ENCODE results near the gene ACP1. TPM values are rescaled to one million over a fixed set of nuclear protein-coding genes. Genes with fewer than 3 reads are reported as not detected.
A peak's percentile ranks its signal among the peaks of the same experiment; 100 is the strongest.

ACP1 gene
- total and polyA plus RNA-seq, 3 experiments from 2014 or later: 152 to 171 (median 160) TPM

- CTCF ChIA-PET: interaction anchor here (0.9 to 2.3 kb wide), 9 partner anchors 9 to 348 kb away, joined by 3 to 7 read pairs (median 4); no protein-coding TSS in a partner anchor
- POLR2A ChIA-PET: no interaction called here
Measured at GRCh38 chr2:289362-290089, 24.8 kb downstream of the ACP1 start.

DNA sequence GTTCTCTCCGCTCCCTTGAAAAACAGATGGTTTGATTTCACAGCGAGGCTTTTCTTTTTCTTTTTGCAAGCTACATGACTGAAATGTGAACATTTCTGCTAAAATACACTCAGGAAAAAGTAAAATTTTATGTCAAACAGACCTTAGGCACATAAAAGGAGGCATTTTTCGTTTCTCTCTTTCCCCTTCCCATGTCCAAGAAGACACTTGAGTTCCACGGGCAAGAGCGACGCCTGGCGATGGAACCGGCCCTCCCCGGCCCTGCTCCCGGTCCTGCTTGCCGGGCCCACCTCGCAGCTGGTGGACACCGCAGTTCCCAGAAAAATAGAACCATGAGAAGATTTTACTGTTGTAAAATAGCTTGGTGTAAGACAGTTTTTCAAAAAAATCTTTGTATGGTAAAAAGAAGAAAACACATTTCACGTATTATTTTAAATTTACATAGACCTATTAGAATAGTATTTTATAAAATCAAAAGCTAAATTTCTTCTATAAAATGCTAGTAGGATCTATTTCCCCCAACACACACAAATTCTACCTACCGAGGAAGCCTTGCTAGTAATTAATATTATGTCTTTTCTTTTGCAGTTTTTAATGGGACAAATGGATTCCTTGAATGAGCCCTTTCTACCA, 25.5 kb downstream of the ACP1 start:
- Histone ChIP-seq H3K36me3 (ENCODE audit: insufficient read depth, low read length) (no peaks in the 10 kb centered on the region), H3K4me1 (ENCODE audit: insufficient read depth, low read length) (peaks cover 14% of the 10 kb centered on the region), H3K4me3 (ENCODE audit: low read length) (peak overlapping the region; percentile 56), H3K9me3 (ENCODE audit: low read length) (no peaks in the 10 kb centered on the region), H3K27ac (ENCODE audit: low read depth, low read length) (no peak overlapping the region), H3K27me3 (ENCODE audit: insufficient read depth, low read length, poor library complexity, severe bottlenecking) (peaks cover 14% of the 10 kb centered on the region)
- peak; percentile 18 to 64 (median 29) for DNase-seq
- Mint-ChIP-seq H3K27me3 (peaks cover 13 to 44% of the 10 kb centered on the region in 2 donors), H3K36me3 (no peaks in the 10 kb centered on the region), H3K4me3 (peak overlapping the region; percentile 23 to 87 (median 69)), H3K4me1 (peaks cover 8 to 16% (median 13%) of the 10 kb centered on the region in 3 donors), H3K9me3 (no peaks in the 10 kb centered on the region), H3K27ac (peak overlapping the region in 1 of 8 donors; percentile 24)
- ChIA-PET POLR2A (no interaction called here), CTCF (interaction anchor here (0.8 to 2.3 kb wide), 11 partner anchors 10 to 347 kb away, joined by 3 to 7 read pairs (median 4); no protein-coding TSS in a partner anchor)

More at GRCh38 chr2:289362-290089, 24.8 kb downstream of the ACP1 start:
- H3K27me3 ChIP-seq (ENCODE audit: insufficient read depth, low read length, poor library complexity, severe bottlenecking): peaks cover 14% of the 10 kb centered on the region
- Mint-ChIP-seq H3K9me3 (no peaks in the 10 kb centered on the region), H3K4me1 (peaks cover 8 to 16% (median 13%) of the 10 kb centered on the region in 3 donors), H3K27ac (peak overlapping the region in 1 of 8 donors; percentile 38), H3K4me3 (peak overlapping the region; percentile 68 to 87 (median 75)), H3K36me3 (no peaks in the 10 kb centered on the region), H3K27me3 (peaks cover 13 to 39% of the 10 kb centered on the region in 2 donors)
- peak in 1 of 5 donors; percentile 17 for DNase-seq
- no peaks in the 10 kb centered on the region for H3K36me3 ChIP-seq (ENCODE audit: insufficient read depth, low read length)
- no peak overlapping the region for H3K27ac ChIP-seq (ENCODE audit: low read depth, low read length)
- H3K9me3 ChIP-seq (ENCODE audit: low read length): no peaks in the 10 kb centered on the region
- peak overlapping the region; percentile 56 for H3K4me3 ChIP-seq (ENCODE audit: low read length)
- H3K4me1 ChIP-seq (ENCODE audit: insufficient read depth, low read length): peaks cover 14% of the 10 kb centered on the region

DNA sequence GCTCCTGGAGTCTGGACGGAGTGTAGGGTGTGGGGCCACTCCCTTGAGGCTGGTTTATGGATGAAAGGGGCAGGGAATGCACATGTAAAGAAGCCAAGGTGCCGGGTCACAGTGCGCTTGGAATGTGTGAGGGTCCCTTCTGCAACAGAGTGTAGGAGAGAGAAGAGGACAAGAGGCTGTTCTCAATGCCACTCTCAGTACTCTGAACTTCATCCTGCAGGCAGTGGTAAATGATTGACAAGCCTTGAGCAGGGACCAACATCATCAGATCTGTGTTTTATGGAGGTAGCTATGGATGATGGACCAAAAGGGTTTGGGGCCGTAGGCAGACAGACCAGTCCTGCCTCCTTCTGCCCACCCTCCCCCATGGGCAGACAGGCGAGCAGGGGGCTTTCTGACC, 30.3 kb downstream of the ACP1 start:
- ChIA-PET CTCF (no interaction called here), POLR2A (no interaction called here)
- no peak overlapping the region for H3K4me3 Mint-ChIP-seq
- Histone ChIP-seq H3K4me3 (ENCODE audit: low read length) (no peak overlapping the region), H3K27me3 (ENCODE audit: insufficient read depth, low read length, poor library complexity, severe bottlenecking) (peaks cover 3% of the 10 kb centered on the region), H3K27ac (ENCODE audit: low read depth, low read length) (no peak overlapping the region), H3K36me3 (ENCODE audit: insufficient read depth, low read length) (no peaks in the 10 kb centered on the region), H3K9me3 (ENCODE audit: low read length) (no peaks in the 10 kb centered on the region), H3K4me1 (ENCODE audit: insufficient read depth, low read length) (peaks cover 2% of the 10 kb centered on the region)
- H3K9me3 Mint-ChIP-seq: peaks cover 0 to 7% (median 2%) of the 10 kb centered on the region in 5 donors
- DNase-seq: no peak
- peaks cover 28 to 64% of the 10 kb centered on the region in 2 donors for H3K27me3 Mint-ChIP-seq
- peaks cover under 1 to 2% (median 1%) of the 10 kb centered on the region in 3 donors for H3K4me1 Mint-ChIP-seq
- peak overlapping the region in 1 of 8 donors; percentile 10 for H3K27ac Mint-ChIP-seq
- H3K36me3 Mint-ChIP-seq: peaks cover 0 to 4% (median 1%) of the 10 kb centered on the region in 3 donors

DNA sequence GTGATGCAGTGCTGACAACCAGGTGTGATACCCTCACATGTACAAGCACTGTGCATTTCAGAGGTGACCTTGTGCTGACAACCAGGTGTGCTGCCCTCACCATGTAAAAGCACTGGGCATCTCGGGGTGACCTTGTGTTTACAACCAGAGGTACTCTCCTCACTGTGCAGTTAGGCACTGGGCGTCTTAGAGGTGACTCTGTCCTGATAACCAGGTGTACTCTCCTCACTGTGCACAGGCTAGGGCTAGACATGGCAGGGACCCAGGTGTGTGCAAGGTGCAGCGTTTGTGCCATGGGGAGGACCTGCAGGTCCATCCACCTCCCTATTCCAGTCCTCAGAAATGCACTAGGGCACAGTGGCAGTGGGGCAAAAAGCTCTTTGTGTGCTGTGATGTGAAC, 31.6 kb downstream of the ACP1 start:
- H3K27ac Mint-ChIP-seq: no peak overlapping the region
- CTCF ChIA-PET: no interaction called here
- POLR2A ChIA-PET: no interaction called here

DNA sequence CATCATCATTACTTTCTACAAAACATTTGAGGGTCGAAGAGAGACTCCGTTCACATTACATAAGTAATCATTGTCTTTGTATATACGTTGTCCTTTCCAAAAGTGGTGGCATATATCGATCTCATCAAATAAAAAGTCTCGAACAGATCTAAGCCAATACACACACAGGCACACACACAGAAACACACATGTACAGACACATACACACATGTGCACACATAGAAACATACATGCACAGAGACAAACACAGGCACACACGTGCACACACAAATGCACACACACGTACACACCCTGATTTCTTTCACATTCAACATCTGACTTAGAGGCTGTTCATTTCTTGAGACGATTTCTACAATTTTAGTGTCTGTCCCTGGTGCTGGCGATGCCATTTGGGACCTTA, 40.6 kb downstream of the ACP1 start:
- H3K36me3 Mint-ChIP-seq: peaks cover 0 to 5% (median 0%) of the 10 kb centered on the region in 3 donors
- peaks cover 0 to 10% (median 3%) of the 10 kb centered on the region in 5 donors for H3K9me3 Mint-ChIP-seq
- H3K27ac Mint-ChIP-seq: no peak overlapping the region

More for the DNA sequence above, 31.6 kb downstream of the ACP1 start:
- Mint-ChIP-seq H3K9me3 (peaks cover 0 to 17% (median 2%) of the 10 kb centered on the region in 5 donors), H3K4me1 (no peaks in the 10 kb centered on the region), H3K36me3 (peaks cover 0 to 9% (median 1%) of the 10 kb centered on the region in 3 donors), H3K27me3 (peaks cover 18 to 59% of the 10 kb centered on the region in 2 donors), H3K4me3 (no peak overlapping the region)
- Histone ChIP-seq H3K4me3 (ENCODE audit: low read length) (no peak overlapping the region), H3K9me3 (ENCODE audit: low read length) (no peaks in the 10 kb centered on the region), H3K27me3 (ENCODE audit: insufficient read depth, low read length, poor library complexity, severe bottlenecking) (no peaks in the 10 kb centered on the region), H3K27ac (ENCODE audit: low read depth, low read length) (no peak overlapping the region), H3K4me1 (ENCODE audit: insufficient read depth, low read length) (no peaks in the 10 kb centered on the region), H3K36me3 (ENCODE audit: insufficient read depth, low read length) (no peaks in the 10 kb centered on the region)
- no peak for DNase-seq

GRCh38 chr2:309148-309953, 44.6 kb downstream of the ACP1 start:
- H3K4me3 ChIP-seq (ENCODE audit: low read length): no peak overlapping the region
- Mint-ChIP-seq H3K27ac (peak overlapping the region in 2 of 8 donors; percentile 1 to 76), H3K4me1 (no peaks in the 10 kb centered on the region), H3K9me3 (no peaks in the 10 kb centered on the region), H3K4me3 (no peak overlapping the region), H3K27me3 (peaks cover 0 to 11% of the 10 kb centered on the region in 2 donors), H3K36me3 (no peaks in the 10 kb centered on the region)
- DNase-seq: no peak
- no peak overlapping the region for H3K27ac ChIP-seq (ENCODE audit: low read depth, low read length)
- H3K27me3 ChIP-seq (ENCODE audit: insufficient read depth, low read length, poor library complexity, severe bottlenecking): no peaks in the 10 kb centered on the region
- no peaks in the 10 kb centered on the region for H3K36me3 ChIP-seq (ENCODE audit: insufficient read depth, low read length)
- H3K9me3 ChIP-seq (ENCODE audit: low read length): no peaks in the 10 kb centered on the region
- POLR2A ChIA-PET: no interaction called here
- H3K4me1 ChIP-seq (ENCODE audit: insufficient read depth, low read length): no peaks in the 10 kb centered on the region
- CTCF ChIA-PET: no interaction called here

More for the DNA sequence above, 40.6 kb downstream of the ACP1 start:
- no peak overlapping the region for H3K27ac ChIP-seq (ENCODE audit: low read depth, low read length)
- Mint-ChIP-seq H3K27me3 (peaks cover 0 to 10% of the 10 kb centered on the region in 2 donors), H3K4me3 (no peak overlapping the region), H3K4me1 (no peaks in the 10 kb centered on the region)
- DNase-seq: no peak
- no peak overlapping the region for H3K4me3 ChIP-seq (ENCODE audit: low read length)
- no peaks in the 10 kb centered on the region for H3K27me3 ChIP-seq (ENCODE audit: insufficient read depth, low read length, poor library complexity, severe bottlenecking)
- no peaks in the 10 kb centered on the region for H3K9me3 ChIP-seq (ENCODE audit: low read length)
- no peaks in the 10 kb centered on the region for H3K36me3 ChIP-seq (ENCODE audit: insufficient read depth, low read length)
- POLR2A ChIA-PET: no interaction called here
- CTCF ChIA-PET: no interaction called here
- no peaks in the 10 kb centered on the region for H3K4me1 ChIP-seq (ENCODE audit: insufficient read depth, low read length)

- Mint-ChIP-seq H3K36me3 (no peaks in the 10 kb centered on the region), H3K27me3 (peaks cover 0 to 11% of the 10 kb centered on the region in 2 donors), H3K4me3 (no peak overlapping the region), H3K4me1 (no peaks in the 10 kb centered on the region), H3K9me3 (no peaks in the 10 kb centered on the region), H3K27ac (no peak overlapping the region)
- no peak overlapping the region for H3K4me3 ChIP-seq (ENCODE audit: low read length)
- ChIA-PET CTCF (no interaction called here), POLR2A (no interaction called here)
- no peaks in the 10 kb centered on the region for H3K36me3 ChIP-seq (ENCODE audit: insufficient read depth, low read length)
- H3K9me3 ChIP-seq (ENCODE audit: low read length): no peaks in the 10 kb centered on the region
- no peak overlapping the region for H3K27ac ChIP-seq (ENCODE audit: low read depth, low read length)
- H3K27me3 ChIP-seq (ENCODE audit: insufficient read depth, low read length, poor library complexity, severe bottlenecking): no peaks in the 10 kb centered on the region
- no peaks in the 10 kb centered on the region for H3K4me1 ChIP-seq (ENCODE audit: insufficient read depth, low read length)
- no peak for DNase-seq
Measured at GRCh38 chr2:309954-310510, 45.3 kb downstream of the ACP1 start.

All from CD8-positive, alpha-beta memory T cell (primary cell).